Activated naive CD4-positive, alpha-beta T cell (primary cell): Measurements from ENCODE around the gene C10orf105.

Source experiments
- DNase-seq, 4 experiments: peaks; one replicate each; lab custom pipeline; 2025; lab: John Stamatoyannopoulos, UW

Gene C10orf105, protein sequence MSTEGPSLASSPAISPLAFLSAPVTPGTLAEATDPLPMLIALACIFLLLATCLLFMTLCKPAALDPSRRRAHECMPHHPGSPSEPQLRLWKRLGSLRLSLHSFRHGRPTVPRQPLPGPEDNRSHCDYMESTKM

DNA sequence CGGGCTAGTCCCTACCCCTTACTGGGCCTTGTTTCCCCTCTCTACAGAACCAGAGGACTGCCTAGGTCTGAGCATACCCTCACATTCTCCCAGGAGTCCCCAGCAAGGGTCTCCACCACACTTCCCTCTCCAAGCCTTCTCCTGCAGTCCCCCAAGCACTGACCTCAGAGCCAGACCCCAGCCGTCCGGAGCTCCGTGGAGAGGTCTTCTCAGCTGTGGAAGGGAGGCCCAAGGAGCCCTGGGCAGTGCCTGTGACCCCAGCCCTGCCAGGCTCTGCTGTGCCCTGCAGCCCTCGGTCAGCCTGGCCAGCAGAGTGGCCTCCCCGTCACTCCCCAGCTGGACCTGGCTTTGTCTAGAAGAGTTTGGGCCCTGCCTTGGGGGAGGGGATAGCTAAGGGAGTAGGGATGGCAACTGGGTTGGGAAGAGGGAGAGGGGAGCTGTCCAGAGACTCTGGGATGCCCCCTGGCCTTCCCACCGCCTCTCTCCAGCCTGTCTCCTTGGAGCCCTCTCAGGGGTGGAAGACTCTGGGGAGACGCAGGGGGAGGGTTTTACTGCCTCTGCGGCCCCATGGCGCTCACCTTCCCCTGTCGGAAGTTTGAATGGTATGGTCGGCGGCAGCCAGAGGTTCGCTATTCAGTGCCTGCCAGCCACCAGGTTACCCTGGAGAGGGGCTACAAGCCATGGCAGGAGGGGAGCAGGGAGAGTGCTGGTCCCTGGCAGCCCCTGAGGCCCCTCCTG, at the start of gene C10orf105:
Gene C10orf105 (minus strand): TSS at position 315 of the 738 bp plus-strand sequence. CDS start 3,441 bp downstream, outside the sequence.
- DNase-seq, result no peak

DNA sequence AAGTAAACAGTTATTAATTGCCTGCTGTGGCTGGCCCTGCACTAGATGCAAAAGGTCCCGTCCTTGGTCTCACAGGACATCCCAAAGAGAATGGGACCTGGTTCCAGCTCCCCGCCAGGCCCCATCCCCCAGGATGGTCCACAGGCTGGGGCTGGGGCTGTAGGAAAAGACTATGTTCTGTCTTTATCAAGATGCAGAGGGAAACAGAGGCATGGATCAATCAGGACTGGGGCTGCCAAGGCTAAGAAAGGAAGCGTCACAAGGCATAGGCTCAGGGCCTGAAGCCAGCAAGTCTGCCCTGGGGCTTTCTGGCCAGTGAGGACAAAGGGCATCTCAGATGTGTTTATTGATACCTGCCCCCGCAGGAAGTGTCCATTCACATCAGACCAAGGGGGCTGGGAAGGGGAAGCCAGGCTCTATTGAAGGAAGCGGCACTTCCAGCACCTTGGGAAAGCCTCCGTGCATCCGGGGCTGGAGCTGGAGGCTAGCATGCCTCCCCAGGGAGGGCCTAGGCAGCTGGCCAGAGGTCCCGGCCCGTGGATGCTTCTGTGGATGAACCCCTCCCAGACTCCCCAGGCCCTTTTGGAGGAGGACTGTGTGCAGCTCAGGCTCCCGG, 48.0 kb upstream of the C10orf105 start:
- DNase-seq, result no peak

DNA sequence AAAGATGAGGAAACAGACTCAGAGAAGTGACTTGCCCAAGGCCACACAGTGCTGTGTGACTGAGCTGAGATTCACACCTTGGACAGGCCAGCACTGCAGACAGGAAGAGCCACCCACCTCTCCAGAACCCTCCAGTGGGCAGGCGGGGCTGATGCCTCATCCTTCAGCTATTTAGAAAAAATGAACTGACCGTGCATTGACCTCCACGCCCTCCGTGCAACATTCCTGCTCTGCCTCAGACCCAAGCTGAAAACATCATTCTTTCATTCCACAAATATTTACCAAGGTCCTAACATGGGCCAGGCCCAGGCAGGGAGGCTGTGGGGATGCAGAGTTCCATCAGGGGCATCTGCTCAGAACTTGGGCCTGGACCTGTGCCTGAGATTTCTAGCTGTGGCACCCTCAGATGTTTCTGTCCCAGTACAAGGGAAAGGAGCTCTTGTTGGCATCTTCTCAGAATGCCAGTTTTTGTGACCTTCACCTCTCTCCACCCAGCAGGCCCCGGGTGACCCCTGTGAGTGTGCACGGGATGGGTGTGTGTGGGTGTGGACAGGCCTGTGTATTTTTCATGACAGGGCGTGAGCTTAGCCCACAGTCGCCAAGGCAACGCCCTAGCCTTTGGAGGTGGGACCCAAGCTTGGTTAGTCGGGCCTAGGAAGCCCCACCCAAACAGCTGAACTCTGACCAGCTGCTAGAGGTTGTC, 47.3 kb upstream of the C10orf105 start:
- DNase-seq, result no peak

DNA sequence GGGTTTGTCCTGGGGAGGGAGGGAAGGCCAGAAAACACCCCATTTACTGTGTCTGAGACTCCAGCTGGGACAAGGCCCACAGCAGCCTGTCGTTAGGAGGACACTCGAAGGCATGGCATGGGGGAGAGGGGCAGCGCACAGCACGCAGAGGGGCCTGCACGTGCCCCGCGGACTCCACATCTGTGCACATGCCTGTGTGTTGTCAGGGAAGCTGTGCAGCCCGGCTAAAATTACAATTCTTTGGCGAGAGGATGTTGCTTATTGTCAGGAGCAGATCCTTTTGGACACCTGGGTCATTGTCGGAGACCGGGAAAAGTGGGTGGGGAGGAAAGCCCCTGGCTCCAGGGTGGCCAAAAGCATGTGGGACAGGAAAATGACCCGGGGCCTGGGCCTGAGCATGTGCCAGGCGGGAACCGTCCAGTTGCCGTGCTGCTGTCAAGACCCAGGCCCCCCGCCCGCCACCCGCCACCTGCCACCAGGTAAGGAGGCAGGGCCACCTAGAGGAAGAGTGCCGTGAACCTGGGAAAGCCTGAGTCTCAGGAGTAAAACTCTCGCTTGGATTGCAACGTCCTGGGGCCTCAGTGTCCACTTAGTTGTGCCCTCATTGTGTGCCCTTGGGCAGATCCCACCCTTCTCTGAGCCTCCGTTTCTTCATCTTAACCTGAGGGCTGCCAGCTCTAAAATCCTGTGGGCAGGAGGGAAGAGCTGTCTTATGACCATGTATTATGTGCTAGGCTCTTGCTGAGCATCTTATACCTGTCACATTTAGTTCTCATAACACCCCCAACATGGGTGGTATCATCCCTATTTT, 46.5 kb upstream of the C10orf105 start:
- no peak for DNase-seq

DNA sequence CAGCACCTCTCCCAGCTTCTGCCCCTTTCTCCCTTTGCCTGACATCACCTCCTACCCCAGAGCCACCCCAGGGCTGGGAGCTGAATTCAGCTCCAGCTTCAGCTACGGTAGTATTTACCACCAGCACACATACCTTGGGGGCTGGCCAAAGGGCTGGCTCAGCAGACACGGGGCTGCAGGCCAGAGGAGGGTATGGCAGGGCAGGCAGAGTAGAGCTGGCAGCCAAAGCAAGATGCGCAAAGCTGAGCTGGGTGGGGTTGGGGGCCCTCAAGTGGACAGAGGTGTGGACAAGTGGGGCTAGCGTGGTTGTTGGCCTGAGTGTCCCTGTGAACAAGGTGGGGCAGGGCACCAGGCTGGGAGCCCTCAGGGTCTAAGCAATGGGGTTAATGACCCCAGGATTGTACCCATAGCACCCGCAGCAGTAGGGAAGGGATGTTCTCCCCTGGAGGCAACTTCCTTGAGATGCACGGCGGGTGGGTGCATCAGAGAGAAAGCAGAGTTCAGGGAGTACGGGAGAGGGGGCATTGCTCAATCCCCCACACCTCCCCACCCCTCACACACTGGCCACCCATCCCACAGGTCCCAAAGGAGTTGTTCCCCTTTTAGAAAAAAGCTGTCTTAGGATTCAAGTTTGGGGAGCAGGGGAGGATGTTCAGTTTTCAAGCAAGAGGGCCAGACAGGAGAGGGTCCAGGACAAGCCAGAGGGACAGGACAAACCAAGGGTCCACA, 45.8 kb upstream of the C10orf105 start:
- DNase-seq, result no peak

DNA sequence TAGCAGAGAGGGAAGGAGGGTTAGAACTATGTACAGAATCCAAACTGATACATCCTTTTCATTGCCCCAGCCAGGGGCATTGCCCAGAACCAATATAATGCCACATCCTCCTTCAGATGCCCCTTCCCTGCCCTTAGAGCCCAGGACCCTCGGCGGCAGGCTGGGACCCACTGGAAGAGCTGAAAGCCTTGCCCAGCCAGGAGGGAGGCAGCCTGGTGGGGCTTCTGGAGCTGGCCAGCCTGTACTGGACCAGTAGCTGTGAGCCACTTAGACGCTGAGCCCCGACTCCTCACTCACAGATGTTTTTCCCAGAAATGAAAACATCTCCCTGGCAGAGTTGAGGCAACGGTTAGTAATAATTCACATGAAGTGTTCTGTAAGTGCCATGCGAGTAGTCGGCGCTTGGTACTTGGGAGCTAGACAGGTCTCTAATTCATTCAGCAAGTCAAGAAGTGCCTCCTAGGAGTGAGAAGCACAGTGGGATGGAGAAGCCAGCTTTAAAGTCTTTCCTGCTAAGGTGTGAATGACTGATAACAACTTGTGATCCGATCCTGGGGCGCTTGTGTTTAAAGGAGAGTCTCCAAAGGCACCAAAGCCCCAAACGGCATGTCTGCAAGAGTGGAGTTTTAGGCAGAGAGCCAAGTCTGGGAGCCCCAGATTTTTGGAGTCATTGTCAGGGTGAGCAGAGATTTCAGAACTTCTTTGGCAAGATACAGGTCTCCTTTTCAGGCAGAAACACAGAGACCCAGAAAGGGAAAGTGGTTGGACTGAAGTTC, 44.0 kb upstream of the C10orf105 start:
- DNase-seq, result no peak

DNA sequence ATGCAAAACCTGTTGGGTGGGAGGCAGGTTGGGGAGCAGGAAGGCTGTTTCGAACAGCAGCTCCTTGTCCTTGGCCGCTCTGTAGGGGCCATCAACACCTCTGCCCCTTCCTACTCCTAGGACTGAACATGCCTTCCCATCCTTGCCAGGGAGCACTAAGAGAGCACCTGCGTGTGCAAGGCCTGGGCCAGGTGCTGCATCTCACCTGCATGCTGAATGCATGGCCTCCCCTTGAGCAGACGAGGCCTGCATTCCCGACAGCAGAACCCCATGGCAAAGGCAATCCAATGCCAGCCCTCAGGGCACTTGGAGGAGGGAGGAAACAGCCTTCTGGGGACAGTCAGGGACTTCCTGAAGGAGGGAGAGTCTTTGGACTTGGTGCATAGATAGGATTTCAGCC, 42.7 kb upstream of the C10orf105 start:
- no peak for DNase-seq

DNA sequence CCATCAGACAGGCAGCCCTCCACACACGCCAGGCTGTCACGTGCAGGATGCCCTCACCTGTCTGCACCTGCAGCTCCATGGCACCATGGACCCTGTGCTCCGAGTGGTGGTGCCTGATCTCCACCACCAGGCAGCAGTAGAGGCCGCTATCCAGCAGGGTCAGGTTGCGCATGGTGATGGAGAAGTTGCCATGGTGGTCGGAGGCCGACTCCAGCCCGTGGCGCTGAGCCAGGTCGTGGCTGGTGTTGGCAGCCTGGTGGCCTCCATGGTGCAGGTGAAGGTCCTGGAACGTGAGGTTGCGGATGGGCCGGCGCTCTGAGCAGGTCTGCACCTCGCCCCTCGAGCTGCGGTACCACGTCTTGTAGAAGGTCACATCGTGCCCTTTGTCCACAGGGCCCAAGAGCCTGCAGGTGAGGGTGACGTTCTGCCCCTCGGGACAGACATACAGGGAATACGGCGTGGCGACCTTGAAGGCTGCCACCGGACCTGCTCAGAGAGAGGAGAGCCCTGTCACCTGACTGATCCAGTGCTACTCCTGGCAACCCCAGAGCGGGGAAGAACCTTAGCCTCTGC, 42.0 kb upstream of the C10orf105 start:
- DNase-seq, result no peak

DNA sequence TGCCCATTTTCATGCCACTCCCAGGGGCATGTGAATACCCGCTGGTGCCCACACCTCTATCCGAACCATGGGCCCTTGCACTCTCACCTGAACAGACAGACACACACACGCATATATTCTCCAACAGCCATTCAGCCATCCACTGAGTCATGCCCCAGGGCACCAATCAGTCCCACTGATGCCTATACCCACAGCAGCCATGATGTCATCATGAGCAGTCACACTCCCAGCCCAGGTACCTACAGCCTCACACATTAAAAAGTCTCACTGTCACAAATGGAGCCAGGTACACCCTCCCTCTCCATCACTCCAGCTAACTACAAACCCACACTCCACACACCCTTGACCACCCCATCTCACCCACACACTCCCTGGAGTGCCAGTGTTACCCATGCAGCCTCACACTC, 41.5 kb upstream of the C10orf105 start:
- DNase-seq, result no peak

DNA sequence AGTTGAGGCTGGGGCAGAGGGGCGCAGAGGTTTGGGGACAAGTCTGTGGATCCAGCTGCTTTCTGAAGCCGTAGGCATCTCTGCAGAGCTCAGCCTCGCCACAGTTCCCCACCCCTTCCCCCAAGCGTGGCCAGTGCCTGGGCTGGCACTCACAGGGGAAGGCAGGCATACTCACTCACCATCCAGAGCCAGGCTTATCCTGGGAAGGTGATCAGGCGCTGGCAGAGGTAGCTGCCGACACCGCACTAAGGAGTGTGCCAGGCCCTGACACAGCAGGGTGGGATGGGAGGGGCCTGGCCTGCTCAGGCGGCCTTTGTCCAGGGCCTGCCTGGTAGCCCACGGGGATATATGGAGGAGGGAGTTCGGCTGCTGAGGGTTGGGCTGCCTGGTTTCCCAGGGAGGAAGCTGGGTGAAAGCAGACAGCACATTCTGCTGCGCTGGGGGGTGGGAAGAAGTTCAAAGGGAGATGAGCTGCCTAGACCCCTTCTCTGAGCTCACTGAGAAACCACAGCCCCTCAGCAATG, 37.9 kb upstream of the C10orf105 start:
- no peak for DNase-seq

DNA sequence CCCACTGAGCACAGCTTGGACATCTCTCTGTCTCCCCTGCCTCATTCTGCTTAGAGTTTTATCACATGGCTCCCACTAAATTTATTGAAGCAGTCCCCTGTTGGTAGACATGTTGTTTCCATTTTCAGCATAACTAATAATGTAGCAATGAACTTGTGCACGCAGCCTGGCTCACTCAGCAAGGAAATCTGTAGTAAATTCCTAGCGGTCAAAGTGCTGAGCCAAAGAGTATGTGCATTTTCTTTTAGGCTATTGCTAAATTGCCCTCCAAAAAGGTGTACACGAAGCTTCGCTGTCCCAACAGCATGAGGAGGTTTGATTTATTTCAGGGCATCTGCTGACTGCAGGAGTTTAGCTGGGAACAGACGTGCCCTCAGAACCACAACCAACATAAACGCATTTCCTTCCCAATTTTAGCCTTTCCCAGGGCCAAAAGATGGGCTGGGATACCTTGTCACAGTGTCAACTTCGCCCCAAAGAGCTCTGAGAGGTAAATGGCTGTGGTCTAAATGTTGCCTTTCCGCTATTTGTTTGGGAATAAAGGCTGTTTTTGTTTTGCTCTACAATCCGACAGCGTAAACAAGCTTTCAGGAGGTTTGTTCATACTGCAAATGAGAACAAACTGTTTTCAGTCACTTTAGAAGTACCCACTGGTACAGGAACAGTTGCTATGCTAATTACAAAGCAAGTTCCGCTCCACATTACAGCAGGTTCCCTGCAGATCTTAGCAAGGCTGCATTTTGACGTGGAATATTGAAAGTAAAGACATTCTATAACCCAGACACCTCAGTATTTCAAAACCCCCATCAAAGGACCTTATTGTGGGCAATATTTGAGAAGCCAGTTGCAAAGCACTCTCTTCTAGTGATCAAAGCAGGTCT, 37.0 kb upstream of the C10orf105 start:
- no peak for DNase-seq

DNA sequence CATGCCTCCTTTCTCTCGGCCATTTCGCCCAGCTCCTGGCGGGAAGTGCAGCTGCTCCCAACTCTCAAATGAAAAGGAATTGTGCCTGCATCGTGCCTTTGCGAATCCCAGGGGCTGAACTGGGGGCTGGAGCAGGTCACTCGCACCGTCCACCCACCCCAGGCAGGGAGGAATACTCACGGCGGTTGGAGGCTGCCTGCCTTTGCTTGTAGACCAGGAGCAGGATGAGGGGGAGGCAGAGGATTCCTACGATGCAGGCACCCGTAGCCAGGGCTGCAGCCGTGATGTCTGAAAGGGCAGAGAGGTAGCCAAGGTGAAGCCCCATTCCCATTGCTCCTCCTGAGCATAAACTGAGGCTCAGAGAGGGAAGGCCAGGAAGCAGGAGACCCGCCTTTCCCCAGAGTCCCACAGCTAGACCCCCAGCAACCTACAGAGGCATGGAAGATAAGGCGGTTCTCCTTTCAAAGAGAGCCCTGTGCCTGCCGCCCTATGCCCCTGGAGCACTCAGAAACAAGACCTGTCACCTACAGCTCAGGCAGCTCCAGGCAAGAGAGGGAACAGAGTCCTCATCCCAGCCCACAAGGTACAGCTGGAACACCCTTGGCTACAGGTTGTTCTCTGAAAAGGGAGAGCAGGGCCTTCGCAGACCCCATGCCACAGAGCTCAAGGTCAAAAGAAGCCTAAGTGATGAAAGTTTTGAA, 35.8 kb upstream of the C10orf105 start:
- no peak for DNase-seq

DNA sequence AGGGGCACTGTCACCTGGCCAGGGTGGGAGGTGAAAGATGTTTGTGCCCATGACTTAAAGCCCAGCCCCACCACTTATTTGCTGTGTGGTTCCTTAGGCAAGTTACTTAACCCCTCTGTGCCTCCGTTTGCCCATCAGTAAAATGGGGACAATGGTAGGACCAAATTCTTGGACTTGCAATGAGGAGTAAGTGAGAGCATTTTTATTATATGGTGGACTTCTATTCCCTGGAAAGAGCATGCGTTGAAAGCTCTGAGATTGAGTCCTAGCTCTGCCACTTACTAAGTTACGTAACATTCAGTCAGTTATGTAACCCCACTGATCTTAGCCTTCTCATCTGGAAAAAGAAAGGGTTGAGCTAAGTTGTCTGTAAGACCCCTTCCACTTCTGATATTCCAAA, 35.0 kb upstream of the C10orf105 start:
- no peak for DNase-seq

DNA sequence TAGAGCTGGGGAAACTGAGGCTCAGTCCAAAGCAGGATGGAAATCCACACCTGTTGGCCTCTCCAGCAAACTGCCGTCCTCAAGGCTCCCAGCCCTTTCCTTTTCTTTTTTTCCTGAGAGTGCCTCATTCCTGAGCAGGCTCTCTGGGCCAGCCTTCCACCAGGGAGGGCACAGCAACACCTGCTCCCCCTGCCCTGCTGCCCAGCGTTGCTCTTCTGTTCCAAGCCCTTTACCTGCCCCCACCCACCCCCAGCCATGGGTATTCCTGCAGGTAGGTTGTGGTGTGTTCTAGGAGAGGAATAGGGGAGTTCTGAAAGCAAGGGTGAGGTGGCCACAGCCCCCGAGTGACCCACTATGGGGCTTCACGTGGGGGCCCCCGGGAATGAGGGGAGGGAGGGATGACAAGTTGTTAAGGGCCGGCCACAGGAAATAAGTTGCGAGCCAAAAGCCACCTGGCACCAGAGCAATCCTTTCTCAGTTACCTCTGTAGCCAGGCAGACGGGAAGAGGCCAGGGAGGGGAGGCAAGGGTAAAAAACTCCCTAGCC, 34.5 kb upstream of the C10orf105 start:
- DNase-seq, result no peak

DNA sequence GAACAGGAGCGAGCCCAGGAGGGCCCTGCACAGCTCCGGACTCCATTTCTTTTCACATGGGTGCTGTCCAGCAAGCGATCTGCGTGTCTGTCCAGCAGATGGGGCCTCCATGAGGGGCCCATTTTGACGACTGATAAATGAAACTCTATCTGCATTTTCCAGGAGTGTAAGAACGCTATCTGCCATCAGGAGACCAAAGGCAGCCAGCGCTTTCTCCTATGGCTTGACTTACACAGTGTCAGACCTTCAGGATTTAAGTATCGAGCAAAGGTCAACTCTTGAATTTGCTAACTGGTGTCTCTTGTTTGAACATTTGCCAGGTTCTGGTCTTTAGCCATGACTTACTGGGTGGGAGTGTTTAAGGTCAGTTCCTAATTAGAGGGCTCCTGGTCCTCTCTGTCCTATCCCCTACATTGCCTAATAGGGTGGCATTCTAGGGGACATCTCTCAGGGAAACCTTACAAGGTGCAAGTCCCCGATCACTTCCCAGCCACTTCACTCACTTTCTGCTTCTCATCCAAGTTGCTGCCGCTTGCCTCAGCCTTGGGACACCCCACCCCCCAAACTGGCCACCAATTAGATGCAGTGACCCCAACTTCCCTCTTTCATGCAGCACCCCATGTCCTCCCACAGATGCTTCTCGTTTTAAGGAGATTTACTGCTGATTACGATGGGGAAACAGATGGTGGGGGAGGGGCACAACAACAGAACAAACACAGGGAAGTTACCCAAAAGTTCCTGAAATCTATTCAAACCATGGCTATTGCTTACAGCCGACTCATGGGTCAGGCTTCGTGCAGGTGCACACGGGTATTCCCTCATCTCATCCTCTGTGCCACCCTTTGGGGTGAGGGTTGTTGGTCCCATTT, 33.7 kb upstream of the C10orf105 start:
- DNase-seq, result no peak

DNA sequence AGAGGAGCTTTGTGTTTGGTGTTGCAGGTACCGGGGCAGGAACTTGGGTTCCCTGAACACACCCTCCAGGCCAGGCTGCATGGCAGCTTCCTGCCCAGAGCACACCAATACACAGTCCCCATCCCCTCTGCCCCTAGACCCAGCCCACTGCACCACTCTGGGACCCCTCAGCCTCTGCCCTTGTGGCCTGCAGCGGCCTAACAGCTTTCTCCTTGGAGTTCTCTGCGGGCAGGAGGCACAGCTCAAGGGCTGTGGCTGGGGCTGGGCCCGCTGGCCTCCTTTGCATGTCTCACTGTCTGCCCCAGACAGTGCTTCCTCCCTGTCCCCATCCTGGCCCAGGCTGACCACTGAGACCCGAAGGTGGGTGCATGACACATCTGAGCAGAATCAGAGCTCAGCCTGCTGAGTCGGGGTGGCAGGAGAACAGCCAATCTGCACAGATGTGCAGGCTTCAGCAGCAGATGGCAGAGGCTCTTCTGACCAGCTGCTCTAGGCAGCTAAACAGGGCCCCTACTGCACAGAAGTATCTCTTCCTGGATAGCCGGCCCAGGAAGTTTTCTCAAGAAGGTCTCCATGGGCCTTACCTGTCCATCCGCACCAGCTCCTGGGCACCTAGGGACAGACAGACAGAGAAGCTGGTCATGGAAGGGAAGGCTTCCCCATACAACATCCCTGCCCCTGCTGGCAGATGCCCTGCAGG, 33.0 kb upstream of the C10orf105 start:
- DNase-seq, result peak in 1 of 4 experiments; percentile 11
